ENCODE measurements around the gene TRIB2. TPM values are rescaled to one million over a fixed set of nuclear protein-coding genes. Genes with fewer than 3 reads are reported as not detected.

Gene TRIB2
- total and polyA plus RNA-seq, 2 of the 4 experiments (the other 2 are of a cell fraction): 12.0 to 12.7 TPM

DNA sequence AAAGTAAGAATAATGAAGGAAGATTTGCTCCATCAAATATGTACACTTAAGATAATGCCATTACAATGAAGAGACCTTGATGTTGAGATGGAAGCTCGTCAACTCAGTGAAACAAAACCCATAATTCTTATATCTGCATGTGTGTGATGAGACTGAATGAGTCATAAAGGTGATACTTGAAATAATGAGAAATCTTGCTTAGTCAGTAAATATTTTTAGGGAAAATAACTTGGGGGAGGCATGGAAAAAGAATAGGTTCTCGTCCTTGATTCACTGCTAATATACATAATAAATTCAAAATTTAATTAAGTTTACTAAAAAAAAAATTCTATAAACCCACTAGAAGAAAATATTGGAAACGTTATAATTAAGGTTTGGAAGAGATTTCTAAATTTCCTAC, 75.2 kb downstream of the TRIB2 start:
- Histone ChIP-seq H3K36me3 (ENCODE audit: control insufficient read depth, insufficient read depth, low read length) (no peaks in the 10 kb centered on the region), H3K18ac (ENCODE audit: low read depth, low read length) (no peak overlapping the region), H3K27me3 (ENCODE audit: control insufficient read depth, insufficient read depth, low read length) (no peaks in the 10 kb centered on the region), H3K9ac (ENCODE audit: low read depth, low read length) (no peak overlapping the region), H2AK9ac (replicated peaks; ENCODE audit: low read depth, low read length, poor library complexity) (no peak overlapping the region), H4K91ac (ENCODE audit: insufficient read depth, low read depth, low read length) (no peak overlapping the region), H3K56ac (ENCODE audit: extremely low read depth, insufficient read depth, low read length) (no peak overlapping the region), H3K23ac (ENCODE audit: low read depth, low read length) (no peak overlapping the region), H3K4me3 (ENCODE audit: insufficient read depth, low read depth, low read length) (no peak overlapping the region), H2BK5ac (ENCODE audit: low read depth, low read length, poor library complexity, severe bottlenecking) (no peak overlapping the region), H3K4me1 (ENCODE audit: control insufficient read depth, insufficient read depth, low read length) (peaks cover 4% of the 10 kb centered on the region; the same call in 1 of the 2 replicates), H4K20me1 (ENCODE audit: insufficient read depth, low read length) (no peaks in the 10 kb centered on the region), H3K27ac (ENCODE audit: insufficient read depth, low read length) (no peak overlapping the region), H2BK15ac (ENCODE audit: low read depth, low read length) (no peak overlapping the region), H3K4me2 (ENCODE audit: low read depth, low read length) (no peak overlapping the region), H3K79me1 (ENCODE audit: low read depth in 1 of 2, low read length in 2 of 2) (no peaks in the 10 kb centered on the region), H2AFZ (replicated peaks; ENCODE audit: low read length, poor library complexity) (no peak overlapping the region), H3K9me3 (ENCODE audit: control insufficient read depth, insufficient read depth, low read length) (no peaks in the 10 kb centered on the region), H2BK20ac (ENCODE audit: low read depth, low read length) (no peak overlapping the region), H2AK5ac (ENCODE audit: low read depth, low read length) (no peak overlapping the region), H3K14ac (replicated peaks; ENCODE audit: low read depth, low read length) (no peak overlapping the region), H3K4ac (ENCODE audit: low read depth, low read length) (no peak overlapping the region), H3K9me1 (ENCODE audit: insufficient read depth, low read length) (0 out of 2 replicates have a peak, but pooled peaks cover 3% of the 10 kb centered on the region), H4K5ac (ENCODE audit: low read depth, low read length) (no peak overlapping the region), H2BK120ac (ENCODE audit: low read depth, low read length) (no peak overlapping the region), H4K8ac (ENCODE audit: low read depth in 2 of 2, low read length in 2 of 2) (no peak overlapping the region)
- DNase-seq (no peak), ATAC-seq (ENCODE audit: low read depth) (no peak)
- no TSS peak for BruUV-seq (replicated peaks)
- intact Hi-C loops (cut with micrococcal nuclease) (no loop called here), in situ Hi-C loops (cut with MboI; ENCODE audit: low sequenced_read_pairs) (no loop called here), dilution Hi-C loops (cut with HindIII; ENCODE audit: low sequenced_read_pairs, unreplicated experiment) (no loop called here)
- ChIA-PET CTCF (no interaction called here), POLR2A (ENCODE audit: unreplicated experiment) (no interaction called here)
- no CpG with 5 or more reads among the region's 3 CpGs for WGBS, 2 experiments (ENCODE audit: extremely low coverage in 2 of 2, insufficient read length in 1 of 2)
- TF ChIP-seq FOS (IDR thresholded peaks at IDR 0.05; ENCODE audit: low read depth, low read length) (no peak), MAZ (IDR thresholded peaks at IDR 0.05; ENCODE audit: borderline replicate concordance, low read depth, low read length) (no peak), RCOR1 (IDR thresholded peaks at IDR 0.05; ENCODE audit: insufficient replicate concordance, low read length) (no peak), MXI1 (IDR thresholded peaks at IDR 0.05; ENCODE audit: borderline replicate concordance, low read depth, low read length) (no peak), SMC3 (IDR thresholded peaks at IDR 0.05; ENCODE audit: low read depth, low read length) (no peak), CEBPB (IDR thresholded peaks at IDR 0.05; ENCODE audit: low read depth, low read length) (no peak), BHLHE40 (IDR thresholded peaks at IDR 0.05; ENCODE audit: low read depth, low read length) (no peak), NFE2L2 (IDR thresholded peaks at IDR 0.05; ENCODE audit: low read depth, low read length) (no peak), MAFK (IDR thresholded peaks at IDR 0.05; ENCODE audit: low read depth, low read length) (no peak), POLR2A (IDR thresholded peaks at IDR 0.05; ENCODE audit: low read depth, low read length) (no peak), CHD1 (IDR thresholded peaks at IDR 0.05; ENCODE audit: low read depth, low read length) (no peak), RAD21 (IDR thresholded peaks at IDR 0.05; ENCODE audit: low read length) (no peak), RFX5 (IDR thresholded peaks at IDR 0.05; ENCODE audit: low read depth, low read length) (no peak)
- TF ChIP-seq, protein P1, sequence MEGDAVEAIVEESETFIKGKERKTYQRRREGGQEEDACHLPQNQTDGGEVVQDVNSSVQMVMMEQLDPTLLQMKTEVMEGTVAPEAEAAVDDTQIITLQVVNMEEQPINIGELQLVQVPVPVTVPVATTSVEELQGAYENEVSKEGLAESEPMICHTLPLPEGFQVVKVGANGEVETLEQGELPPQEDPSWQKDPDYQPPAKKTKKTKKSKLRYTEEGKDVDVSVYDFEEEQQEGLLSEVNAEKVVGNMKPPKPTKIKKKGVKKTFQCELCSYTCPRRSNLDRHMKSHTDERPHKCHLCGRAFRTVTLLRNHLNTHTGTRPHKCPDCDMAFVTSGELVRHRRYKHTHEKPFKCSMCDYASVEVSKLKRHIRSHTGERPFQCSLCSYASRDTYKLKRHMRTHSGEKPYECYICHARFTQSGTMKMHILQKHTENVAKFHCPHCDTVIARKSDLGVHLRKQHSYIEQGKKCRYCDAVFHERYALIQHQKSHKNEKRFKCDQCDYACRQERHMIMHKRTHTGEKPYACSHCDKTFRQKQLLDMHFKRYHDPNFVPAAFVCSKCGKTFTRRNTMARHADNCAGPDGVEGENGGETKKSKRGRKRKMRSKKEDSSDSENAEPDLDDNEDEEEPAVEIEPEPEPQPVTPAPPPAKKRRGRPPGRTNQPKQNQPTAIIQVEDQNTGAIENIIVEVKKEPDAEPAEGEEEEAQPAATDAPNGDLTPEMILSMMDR (conservative IDR thresholded peaks at IDR 0.05; ENCODE audit: low read depth, low read length): no peak
- TF ChIP-seq, protein P2, sequence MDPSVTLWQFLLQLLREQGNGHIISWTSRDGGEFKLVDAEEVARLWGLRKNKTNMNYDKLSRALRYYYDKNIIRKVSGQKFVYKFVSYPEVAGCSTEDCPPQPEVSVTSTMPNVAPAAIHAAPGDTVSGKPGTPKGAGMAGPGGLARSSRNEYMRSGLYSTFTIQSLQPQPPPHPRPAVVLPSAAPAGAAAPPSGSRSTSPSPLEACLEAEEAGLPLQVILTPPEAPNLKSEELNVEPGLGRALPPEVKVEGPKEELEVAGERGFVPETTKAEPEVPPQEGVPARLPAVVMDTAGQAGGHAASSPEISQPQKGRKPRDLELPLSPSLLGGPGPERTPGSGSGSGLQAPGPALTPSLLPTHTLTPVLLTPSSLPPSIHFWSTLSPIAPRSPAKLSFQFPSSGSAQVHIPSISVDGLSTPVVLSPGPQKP (IDR thresholded peaks at IDR 0.05; ENCODE audit: borderline replicate concordance, low read depth, low read length): no peak
- TF ChIP-seq, protein P3, sequence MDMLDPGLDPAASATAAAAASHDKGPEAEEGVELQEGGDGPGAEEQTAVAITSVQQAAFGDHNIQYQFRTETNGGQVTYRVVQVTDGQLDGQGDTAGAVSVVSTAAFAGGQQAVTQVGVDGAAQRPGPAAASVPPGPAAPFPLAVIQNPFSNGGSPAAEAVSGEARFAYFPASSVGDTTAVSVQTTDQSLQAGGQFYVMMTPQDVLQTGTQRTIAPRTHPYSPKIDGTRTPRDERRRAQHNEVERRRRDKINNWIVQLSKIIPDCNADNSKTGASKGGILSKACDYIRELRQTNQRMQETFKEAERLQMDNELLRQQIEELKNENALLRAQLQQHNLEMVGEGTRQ (IDR thresholded peaks at IDR 0.05; ENCODE audit: low read depth, low read length): no peak
